HG03378 (cell line): ENCODE measurements around the gene ANKRD33.

ENCODE experiments used
- ATAC-seq: cut with Tn5 transposase; IDR thresholded peaks from one replicate; pipeline ENCODE4 v1.9.1; 2021; ENCODE audit warnings: mild to moderate bottlenecking, moderate library complexity; ENCODE audit not compliant: unreplicated experiment

ANKRD33 gene

GRCh38 chr12:51898506-51898905 lies 10.6 kb downstream of the ANKRD33 start:
- ATAC-seq = no peak

DNA sequence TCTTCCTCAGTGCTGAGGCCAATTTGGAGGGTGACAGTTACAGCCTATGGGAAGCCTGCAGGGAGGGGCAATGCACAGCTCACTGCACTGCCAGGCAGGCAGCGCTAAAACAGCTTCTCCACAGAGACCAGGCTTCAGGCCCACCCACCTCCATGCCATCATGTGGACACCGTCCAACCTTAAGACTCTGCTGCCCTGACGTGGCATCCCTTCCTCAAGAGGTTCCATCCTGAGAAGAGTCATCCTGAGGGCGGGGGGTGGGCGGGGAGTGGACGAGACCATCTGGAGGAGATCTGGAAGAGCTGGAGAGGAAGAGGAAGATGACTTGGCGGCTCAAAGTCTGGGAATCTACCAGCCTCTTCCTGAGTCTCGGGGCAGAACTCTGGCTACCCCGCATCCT lies 11.0 kb downstream of the ANKRD33 start:
- ATAC-seq = no peak

DNA sequence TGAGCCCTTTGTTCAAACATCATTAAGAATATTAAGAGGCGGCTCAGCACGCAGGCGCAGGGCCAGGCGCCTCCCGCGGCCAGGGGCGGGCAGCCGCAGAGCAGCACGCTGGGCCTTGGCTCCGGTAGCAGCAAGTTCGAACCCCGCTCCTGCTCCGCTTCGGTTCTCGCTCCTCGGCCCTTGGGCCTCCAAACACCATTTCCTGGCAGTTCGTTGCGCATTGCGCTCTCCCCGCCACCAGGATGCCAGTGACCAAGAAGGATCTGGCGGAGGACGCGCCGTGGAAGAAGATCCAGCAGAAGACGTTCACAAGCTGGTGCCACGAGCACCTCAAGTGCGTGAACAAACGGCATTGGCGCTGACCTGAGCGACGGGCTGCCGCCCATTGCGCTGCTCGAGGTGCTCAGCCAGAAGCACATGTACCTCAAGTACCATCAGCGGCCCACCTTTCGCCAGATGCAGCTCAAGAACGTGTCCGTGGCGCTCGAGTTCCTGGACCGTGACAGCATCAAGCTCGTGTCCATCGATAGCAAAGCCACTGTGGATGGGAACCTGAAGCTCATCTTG lies 12.5 kb downstream of the ANKRD33 start:
- no peak for ATAC-seq

GRCh38 chr12:51901121-51901817 lies 13.4 kb downstream of the ANKRD33 start:
- no peak for ATAC-seq

- ATAC-seq = no peak
These were observed 14.0 kb downstream of the ANKRD33 start for GRCh38 chr12:51901881-51902280.

- ATAC-seq = no peak
These were observed 17.1 kb downstream of the ANKRD33 start for GRCh38 chr12:51904951-51905470.

DNA sequence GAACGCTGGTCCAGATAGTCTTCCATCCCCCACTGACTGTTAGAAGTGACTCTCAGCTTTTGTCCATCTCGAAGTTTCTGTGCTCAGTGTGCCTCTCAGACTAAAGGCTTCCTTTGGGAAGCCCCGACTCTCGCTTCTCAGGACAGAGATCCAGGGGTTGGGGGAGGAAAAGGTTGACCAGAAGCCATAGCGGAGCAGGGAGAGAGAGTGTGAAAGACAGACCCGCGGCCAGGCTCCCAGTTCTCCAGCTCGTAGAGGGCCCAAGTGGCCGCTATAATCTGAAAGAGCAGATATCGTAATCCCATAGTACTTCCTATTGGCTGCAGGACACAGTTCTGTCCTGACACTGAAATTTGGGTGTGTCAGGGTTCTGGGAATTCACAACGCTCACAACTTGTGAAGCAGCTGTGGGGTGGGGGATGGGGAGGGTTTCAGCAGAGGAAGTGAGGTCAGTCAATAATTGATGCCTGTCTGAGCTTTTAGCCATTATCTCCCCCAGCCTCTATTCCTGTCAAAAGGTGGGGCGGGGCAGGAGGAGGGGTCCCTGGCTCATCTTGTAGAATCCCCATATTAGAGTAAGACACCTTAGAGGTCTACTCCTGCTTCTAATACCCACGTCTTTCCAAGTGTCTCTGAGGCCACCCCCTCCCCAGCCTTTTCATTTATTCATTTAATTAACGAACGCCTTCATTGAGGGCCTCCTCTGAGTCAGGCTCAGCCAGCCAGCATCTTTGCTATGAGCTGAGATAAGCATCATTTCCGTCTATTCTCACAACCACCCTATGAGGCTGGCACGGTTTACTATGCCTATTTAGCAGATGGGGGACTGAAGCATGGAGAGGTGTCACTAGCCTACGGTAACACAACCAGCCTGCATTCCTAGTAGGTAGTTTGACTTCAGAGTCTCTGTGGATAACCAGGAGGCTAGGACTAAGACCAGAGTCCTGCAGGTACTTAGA lies 17.8 kb downstream of the ANKRD33 start:
- ATAC-seq = no peak

- ATAC-seq = no peak
These were observed 18.7 kb downstream of the ANKRD33 start for GRCh38 chr12:51906430-51907082.

DNA sequence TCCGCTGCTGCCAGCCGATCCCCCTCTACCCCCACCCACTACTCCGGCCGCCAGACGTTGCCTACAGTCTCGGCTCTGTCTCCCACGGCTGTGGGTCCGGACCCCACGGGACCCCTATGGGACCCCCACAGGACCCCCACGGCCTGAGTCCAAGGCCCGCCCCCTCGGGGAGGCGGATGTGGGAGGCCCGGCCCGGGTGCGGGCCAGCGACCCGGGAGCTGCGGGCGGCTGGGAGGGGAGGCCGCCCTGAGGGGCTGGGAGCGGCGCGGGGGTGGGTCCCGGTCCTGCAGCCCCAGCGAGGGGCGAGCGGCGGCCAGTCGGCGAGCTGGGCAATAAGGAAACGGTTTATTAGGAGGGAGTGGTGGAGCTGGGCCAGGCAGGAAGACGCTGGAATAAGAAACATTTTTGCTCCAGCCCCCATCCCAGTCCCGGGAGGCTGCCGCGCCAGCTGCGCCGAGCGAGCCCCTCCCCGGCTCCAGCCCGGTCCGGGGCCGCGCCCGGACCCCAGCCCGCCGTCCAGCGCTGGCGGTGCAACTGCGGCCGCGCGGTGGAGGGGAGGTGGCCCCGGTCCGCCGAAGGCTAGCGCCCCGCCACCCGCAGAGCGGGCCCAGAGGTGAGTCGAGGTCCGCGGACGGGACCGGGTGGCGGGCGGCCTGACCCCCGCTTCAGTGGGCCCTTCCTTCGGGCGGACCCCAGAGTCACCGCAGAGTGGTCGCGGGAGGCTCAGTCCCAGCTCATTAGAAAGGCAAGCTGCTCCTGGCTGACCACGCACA lies 19.4 kb downstream of the ANKRD33 start, which contains the start of gene ACVRL1:
ACVRL1 (plus strand) TSS at position 422 of the 773 bp plus-strand sequence. CDS start 4,971 bp downstream, outside the sequence.
- no peak for ATAC-seq

DNA sequence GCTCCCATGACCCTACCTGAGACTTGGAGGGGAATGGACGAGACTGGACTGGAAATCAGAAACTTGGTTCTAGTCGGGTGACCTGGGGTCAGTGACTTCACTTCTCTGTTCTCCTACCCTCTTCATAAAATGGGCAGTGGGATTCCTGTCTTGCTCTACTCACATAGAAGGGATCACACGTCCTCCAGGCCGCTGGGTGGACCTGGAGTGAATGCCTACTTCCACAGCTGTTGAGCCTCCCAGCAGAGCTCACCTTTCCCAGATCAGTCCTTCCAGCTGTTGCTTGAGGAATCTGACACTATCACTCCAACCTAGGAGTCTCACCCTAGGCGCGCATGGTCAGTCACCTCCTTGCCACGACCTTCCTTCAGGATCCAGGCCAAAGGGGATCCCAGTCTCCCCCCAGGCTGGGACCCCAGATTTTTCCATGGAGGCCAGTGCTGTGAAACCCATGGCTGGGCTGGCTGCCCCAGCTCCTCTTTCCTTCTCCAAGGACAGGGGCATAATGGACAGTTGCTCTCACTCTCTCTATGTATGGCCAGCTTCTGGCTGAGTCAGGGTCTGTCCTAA lies 20.0 kb downstream of the ANKRD33 start:
- ATAC-seq = no peak

- no peak for ATAC-seq
These were observed 21.1 kb downstream of the ANKRD33 start for GRCh38 chr12:51908876-51909592.

DNA sequence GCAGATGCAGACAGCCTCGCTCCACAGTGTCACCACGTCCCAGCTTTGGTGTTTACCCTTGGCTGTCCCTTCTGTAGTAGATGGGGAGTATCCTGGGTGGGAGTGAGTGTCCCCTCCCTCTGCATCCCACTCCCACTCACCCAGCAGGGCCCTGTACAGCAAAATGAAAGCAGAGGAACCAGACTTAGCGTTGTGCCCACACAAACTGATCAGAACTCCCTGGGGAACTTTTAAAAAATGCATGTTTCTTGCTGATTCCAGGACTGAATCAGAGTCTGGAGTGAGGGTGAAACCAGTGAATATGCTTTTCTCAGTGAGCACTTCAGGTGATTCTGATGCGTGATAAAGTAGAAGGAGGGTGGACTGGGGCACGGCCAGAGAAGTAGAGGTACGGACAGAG lies 22.3 kb downstream of the ANKRD33 start:
- no peak for ATAC-seq

DNA sequence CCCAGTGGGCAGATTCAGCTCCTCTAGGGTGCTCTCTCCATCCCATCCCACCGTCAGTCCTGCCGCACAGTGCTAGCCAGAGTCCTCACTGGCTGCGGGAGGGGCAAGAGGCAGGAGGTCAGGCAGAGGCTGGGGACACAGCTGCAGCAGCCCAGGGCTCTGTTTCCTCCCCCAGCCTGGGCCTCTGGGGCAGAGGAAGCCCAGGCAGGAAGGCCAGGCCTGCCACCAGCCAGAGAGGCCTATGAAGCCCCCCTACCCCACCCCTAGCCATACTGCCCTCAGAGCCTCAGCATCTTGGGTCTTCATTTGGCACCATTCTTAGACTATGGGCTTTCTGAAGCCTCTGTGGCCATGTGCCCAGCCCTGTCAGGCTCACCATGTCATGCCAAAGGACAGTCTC lies 22.8 kb downstream of the ANKRD33 start:
- ATAC-seq = no peak

DNA sequence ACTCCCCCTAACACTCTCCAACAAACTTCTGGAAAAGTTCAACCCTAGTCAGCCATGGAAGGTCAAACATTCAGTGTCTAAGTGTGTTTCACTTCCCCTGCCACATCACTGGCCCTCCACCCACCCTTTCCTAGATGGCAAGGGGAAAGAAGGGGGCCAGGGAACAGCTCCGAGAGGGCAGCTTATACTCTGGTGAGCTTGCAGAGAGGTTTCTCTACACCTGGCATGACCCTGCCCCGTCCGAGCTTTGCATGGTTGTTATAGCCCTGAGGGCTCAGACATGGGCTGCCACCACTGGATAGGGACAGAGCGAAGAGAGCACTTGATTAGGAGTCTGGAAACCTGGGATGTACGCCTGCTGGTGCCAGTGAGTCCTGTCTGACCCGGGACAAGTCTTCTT lies 23.4 kb downstream of the ANKRD33 start:
- ATAC-seq = no peak

GRCh38 chr12:51911788-51912711 lies 24.1 kb downstream of the ANKRD33 start:
- ATAC-seq = no peak

DNA sequence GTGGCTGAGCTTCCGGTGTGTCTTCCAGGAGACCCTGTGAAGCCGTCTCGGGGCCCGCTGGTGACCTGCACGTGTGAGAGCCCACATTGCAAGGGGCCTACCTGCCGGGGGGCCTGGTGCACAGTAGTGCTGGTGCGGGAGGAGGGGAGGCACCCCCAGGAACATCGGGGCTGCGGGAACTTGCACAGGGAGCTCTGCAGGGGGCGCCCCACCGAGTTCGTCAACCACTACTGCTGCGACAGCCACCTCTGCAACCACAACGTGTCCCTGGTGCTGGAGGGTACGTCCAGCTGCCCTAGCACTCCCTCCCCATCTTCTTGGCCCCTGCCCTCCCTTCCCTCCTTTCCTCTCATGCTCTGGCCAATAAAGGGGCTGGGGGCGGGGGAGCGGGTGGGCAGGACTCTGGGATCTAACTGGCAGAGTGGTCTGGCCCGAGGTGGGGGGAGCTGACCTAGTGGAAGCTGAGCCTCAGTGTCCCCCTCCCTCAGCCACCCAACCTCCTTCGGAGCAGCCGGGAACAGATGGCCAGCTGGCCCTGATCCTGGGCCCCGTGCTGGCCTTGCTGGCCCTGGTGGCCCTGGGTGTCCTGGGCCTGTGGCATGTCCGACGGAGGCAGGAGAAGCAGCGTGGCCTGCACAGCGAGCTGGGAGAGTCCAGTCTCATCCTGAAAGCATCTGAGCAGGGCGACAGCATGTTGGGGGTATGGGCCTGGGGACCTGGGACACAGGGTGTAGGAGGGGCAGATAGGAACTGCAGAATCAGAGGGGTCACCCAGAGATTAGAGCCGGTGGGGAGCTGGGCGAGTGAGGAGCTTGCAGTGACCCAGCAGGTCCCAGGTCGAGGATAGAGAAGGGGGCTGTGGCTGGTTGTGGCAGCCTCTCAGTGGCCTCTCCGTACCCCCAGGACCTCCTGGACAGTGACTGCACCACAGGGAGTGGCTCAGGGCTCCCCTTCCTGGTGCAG lies 25.4 kb downstream of the ANKRD33 start:
- no peak for ATAC-seq
